Measurements from ENCODE around the gene MAST4. TPM values are rescaled to one million over a fixed set of nuclear protein-coding genes. Genes with fewer than 3 reads are reported as not detected.
A peak's percentile ranks its signal among the peaks of the same experiment; 100 is the strongest.

Gene MAST4
- polyA plus RNA-seq, 1 donor (not counting 4 experiments of a cell fraction or from before 2014, with no cell fraction given) = 19.8 TPM

GRCh38 chr5:66814146-66814991 is 218.2 kb downstream of the MAST4 start:
- Histone ChIP-seq H3K36me3 (ENCODE audit: control insufficient read depth in 2 of 2, extremely low read depth in 1 of 2, insufficient read depth in 2 of 2, low read length in 2 of 2) (no peaks in the 10 kb centered on the region), H3K4me3 (ENCODE audit: control insufficient read depth in 2 of 3, extremely low read depth in 1 of 3, insufficient read depth in 2 of 3, low read depth in 1 of 3, low read length in 3 of 3) (peak overlapping the region in 1 of 3 experiments; percentile 11), H4K20me1 (ENCODE audit: control insufficient read depth, extremely low read depth, insufficient read depth, low read length) (no peaks in the 10 kb centered on the region), H3K9ac (ENCODE audit: control insufficient read depth, extremely low read depth, insufficient read depth, low read length) (peak overlapping the region; percentile 16), H3K9me3 (ENCODE audit: control insufficient read depth, low read depth, low read length) (no peaks in the 10 kb centered on the region), H3K9me1 (ENCODE audit: control insufficient read depth, extremely low read depth, insufficient read depth, low read length) (no peaks in the 10 kb centered on the region), H3K27me3 (ENCODE audit: control insufficient read depth, extremely low read depth, insufficient read depth, low read length) (no peaks in the 10 kb centered on the region), H3K79me2 (ENCODE audit: control insufficient read depth, insufficient read depth, low read length) (no peaks in the 10 kb centered on the region), H3K4me2 (ENCODE audit: control insufficient read depth, extremely low read depth, insufficient read depth, low read depth, low read length) (peak overlapping the region; percentile 63), H3K4me1 (ENCODE audit: control insufficient read depth, extremely low read depth, insufficient read depth, low read length) (peaks cover 6% of the 10 kb centered on the region), H2AFZ (ENCODE audit: control insufficient read depth, low read length) (peak overlapping the region; percentile 29), H3K27ac (ENCODE audit: control insufficient read depth, insufficient read depth, low read length) (no peak overlapping the region)
- dilution Hi-C loops (cut with MboI; ENCODE audit: extremely low pct_ligation_motif_present, low sequenced_read_pairs) = no loop called here
- FAIRE-seq (peak; percentile 95), DNase-seq (ENCODE audit: low read depth, low spot score) (no peak)
- TF ChIP-seq CTCF (optimal IDR thresholded peaks at IDR 0.05 in 1 of 3, IDR thresholded peaks at IDR 0.05 in 1 of 3, conservative IDR thresholded peaks at IDR 0.05 in 1 of 3; ENCODE audit: extremely low read depth in 1 of 3, insufficient read depth in 2 of 3, low read length in 3 of 3) (peak; percentile 54 to 80 (median 60)), EZH2 (IDR thresholded peaks at IDR 0.05; ENCODE audit: low read length) (no peak)

GRCh38 chr5:66818304-66818934 is 222.2 kb downstream of the MAST4 start:
- H3K27ac ChIP-seq (ENCODE audit: control insufficient read depth, insufficient read depth, low read length) = no peak overlapping the region
- H2AFZ ChIP-seq (ENCODE audit: control insufficient read depth, low read length) = no peak overlapping the region
- no peaks in the 10 kb centered on the region for H3K9me1 ChIP-seq (ENCODE audit: control insufficient read depth, extremely low read depth, insufficient read depth, low read length)
- no peak for TF ChIP-seq CTCF (optimal IDR thresholded peaks at IDR 0.05 in 1 of 3, IDR thresholded peaks at IDR 0.05 in 1 of 3, conservative IDR thresholded peaks at IDR 0.05 in 1 of 3; ENCODE audit: extremely low read depth in 1 of 3, insufficient read depth in 2 of 3, low read length in 3 of 3)
- no peak for TF ChIP-seq EZH2 (IDR thresholded peaks at IDR 0.05; ENCODE audit: low read length)
- dilution Hi-C loops (cut with MboI; ENCODE audit: extremely low pct_ligation_motif_present, low sequenced_read_pairs) = no loop called here
- H3K79me2 ChIP-seq (ENCODE audit: control insufficient read depth, insufficient read depth, low read length) = no peaks in the 10 kb centered on the region
- H3K4me3 ChIP-seq (ENCODE audit: control insufficient read depth in 2 of 3, extremely low read depth in 1 of 3, insufficient read depth in 2 of 3, low read depth in 1 of 3, low read length in 3 of 3) = no peak overlapping the region
- H3K9ac ChIP-seq (ENCODE audit: control insufficient read depth, extremely low read depth, insufficient read depth, low read length) = no peak overlapping the region
- no peaks in the 10 kb centered on the region for H3K9me3 ChIP-seq (ENCODE audit: control insufficient read depth, low read depth, low read length)
- no peak for DNase-seq (ENCODE audit: low read depth, low spot score)
- H3K4me2 ChIP-seq (ENCODE audit: control insufficient read depth, extremely low read depth, insufficient read depth, low read depth, low read length) = no peak overlapping the region
- peaks cover 6% of the 10 kb centered on the region for H3K4me1 ChIP-seq (ENCODE audit: control insufficient read depth, extremely low read depth, insufficient read depth, low read length)
- no peak for FAIRE-seq
- no peaks in the 10 kb centered on the region for H3K27me3 ChIP-seq (ENCODE audit: control insufficient read depth, extremely low read depth, insufficient read depth, low read length)
- H4K20me1 ChIP-seq (ENCODE audit: control insufficient read depth, extremely low read depth, insufficient read depth, low read length) = no peaks in the 10 kb centered on the region
- H3K36me3 ChIP-seq (ENCODE audit: control insufficient read depth in 2 of 2, extremely low read depth in 1 of 2, insufficient read depth in 2 of 2, low read length in 2 of 2) = no peaks in the 10 kb centered on the region

Data from keratinocyte (primary cell).